Dermis blood vessel endothelial cell (primary cell): ENCODE data around the gene ZC3H18. TPM values are rescaled to one million over a fixed set of nuclear protein-coding genes. Genes with fewer than 3 reads are reported as not detected.

Experiments used
- DNase-seq: peaks from one replicate; pipeline ENCODE4 v3.0.0; 2010
- total RNA-seq: library from RNA; depleted of rRNA; stranded (reverse); fragments of >200 nt; gene quantifications from 2 replicates; pipeline ENCODE4 v1.2.3, GENCODE V29; 2014

The ZC3H18 gene
- total RNA-seq, result 15.3 and 17.3 TPM in 2 replicates

DNA sequence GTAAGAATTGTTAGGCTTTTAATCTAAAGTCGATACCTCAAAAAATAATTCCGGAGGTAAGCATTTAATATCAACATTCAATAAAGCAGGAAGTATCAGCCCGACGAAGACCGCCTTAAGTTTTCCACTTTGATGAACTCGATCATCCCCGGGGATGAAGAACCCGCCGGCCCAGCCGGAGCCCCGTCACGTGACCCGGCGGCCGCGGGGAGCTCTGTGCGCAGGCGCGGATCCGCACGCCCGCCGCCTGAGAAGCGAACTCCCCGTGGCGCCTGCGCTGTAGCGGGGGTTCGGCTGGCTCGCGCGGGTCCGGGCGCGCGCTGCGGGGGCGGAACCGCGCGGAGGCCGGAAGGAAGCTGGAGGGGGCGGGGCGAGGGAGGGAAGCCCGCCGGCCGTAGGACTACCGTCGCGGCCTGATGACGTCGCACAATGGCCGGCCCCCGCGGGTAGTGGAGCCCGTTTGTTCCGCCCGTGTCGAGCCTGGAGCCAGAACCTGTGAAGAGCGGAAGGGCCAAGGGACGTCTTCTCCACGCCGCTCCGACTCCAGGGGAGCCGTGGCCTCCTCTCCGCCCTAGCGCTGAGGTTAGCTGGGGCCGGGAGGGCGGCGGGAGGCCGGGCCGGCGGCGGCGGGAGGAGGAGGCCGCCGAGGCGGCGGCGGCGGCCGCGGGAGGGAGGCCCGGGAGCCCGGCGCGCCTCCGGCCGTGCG is at the start of gene ZC3H18:
TSS of gene ZC3H18 (plus strand) at position 419 of the 706 bp plus-strand sequence. CDS start 6,721 bp downstream, outside the sequence.
- peak; percentile 98 for DNase-seq

DNA sequence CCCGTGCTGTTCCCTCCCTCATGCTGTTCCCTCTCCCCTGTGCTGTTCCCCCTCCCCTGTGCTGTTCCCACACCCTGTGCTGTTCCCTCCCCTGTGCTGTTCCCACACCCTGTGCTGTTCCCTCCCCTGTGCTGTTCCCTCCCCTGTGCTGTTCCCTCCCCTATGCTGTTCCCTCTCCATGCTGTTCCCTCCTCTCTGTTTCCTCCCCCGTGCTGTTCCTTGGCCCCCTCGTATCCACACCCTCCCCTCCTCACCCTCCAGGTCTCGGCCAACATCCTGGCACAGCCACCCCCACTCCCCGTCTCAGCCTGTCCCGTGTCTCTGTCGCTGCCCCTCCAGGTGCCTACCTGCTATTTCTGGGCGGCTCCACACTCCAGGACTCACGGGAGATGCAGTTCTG is 48.5 kb upstream of the ZC3H18 start:
- no peak for DNase-seq

DNA sequence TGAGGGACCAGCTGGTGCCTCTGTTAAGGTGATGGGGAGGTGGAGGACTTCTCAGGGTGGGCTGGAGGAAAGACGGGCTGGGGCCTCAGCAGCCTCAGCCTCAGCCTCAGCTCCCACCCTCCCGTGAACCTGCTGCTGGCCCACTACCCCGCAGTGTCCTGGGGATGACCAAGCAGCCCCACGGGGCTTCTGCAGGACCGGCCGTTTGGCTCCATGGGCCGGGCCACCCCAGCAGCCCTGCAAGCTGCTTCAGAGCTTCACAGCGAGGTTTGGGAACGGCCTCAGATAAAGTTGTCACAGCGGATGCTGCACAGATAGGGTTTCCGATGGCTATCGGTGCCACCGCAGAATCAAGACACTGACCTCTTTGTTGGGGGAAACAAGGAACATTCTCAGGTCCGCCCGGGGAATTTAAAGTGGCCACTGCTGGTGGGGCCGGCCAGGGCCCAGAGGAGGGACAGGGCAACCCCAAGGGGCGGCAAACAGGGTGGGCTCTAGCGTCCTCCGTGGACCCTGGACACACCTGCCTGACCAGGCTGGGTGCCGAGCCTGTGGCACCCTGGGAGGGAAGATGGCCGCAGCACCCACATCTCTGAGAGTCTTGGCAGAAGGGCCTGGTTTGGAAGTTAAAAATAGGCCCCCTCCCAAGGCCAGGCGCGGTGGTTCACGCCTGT is 47.8 kb upstream of the ZC3H18 start:
- no peak for DNase-seq

DNA sequence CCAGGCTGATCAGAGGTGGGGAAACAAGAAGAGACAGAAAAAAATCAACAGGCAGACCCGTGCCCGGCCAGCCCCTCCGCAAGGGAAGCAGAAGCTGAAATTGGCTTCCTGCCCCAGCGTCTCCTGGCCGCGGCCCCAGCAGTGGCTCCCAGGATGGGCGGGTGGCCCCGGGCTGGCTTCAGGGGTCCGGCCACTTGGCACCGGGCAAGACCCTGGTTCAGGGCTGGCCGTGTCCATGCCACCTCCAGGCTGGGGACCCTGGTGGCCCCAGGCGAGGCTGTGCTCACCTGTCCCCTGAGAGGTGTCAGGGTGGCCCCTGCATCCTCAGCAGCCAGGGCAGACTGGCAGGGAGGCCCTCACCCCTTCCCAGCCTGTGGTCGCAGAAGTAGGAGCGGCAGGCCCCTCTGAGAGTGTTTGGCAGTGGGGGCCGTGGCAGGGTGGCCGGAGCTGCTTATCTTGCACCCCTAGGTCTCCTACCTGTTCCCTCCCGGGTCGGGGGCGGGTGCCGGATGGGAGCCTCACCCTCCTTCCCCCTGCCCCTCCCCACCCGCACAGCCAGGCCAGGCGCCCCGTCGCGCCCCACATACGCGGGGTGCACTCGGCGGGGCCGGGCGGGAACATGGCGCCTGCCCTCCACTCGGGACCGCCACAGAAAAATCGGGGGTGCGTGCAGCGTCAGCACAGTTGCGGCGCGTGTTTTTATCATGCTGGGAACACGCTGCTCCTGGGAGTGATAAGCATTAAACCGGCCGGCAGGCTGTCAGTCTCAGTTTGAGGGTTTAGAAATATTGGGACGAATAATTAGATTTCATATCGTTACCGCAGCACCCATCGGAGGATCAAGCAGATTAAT is 46.7 kb upstream of the ZC3H18 start:
- no peak for DNase-seq

DNA sequence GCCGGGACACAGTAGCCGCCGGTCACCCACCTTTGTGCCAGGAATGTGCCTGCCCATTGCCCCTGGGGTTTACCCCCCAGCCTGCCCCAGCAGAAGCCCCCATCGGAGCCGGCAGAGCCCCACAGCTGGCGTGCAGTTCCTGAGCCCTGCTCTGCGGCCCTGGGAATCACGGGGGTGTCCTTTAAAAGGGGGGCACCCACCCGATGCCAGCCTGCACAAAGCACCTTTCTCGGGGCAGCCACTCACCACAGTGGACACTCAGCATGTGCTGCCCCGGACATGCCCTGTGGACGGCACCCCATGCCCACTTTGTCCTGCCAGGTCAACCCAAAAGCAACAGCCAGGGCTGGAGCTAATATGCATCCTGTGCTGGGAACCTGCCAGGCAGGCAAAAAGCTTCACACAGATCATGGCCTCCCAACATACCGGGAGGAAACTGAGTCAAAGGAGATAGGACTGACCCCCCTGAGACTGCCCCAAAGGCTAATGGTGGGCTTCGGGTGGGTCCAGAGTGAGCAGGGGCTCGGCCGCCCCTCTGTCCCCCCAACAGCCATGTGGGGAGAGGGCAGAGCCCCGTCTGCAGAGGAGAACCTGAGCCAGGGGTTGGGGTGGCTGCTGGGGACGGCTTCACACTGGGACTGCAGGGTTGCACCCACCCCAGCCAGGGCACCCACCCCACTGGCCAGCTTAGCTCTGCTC is 45.8 kb upstream of the ZC3H18 start:
- no peak for DNase-seq

DNA sequence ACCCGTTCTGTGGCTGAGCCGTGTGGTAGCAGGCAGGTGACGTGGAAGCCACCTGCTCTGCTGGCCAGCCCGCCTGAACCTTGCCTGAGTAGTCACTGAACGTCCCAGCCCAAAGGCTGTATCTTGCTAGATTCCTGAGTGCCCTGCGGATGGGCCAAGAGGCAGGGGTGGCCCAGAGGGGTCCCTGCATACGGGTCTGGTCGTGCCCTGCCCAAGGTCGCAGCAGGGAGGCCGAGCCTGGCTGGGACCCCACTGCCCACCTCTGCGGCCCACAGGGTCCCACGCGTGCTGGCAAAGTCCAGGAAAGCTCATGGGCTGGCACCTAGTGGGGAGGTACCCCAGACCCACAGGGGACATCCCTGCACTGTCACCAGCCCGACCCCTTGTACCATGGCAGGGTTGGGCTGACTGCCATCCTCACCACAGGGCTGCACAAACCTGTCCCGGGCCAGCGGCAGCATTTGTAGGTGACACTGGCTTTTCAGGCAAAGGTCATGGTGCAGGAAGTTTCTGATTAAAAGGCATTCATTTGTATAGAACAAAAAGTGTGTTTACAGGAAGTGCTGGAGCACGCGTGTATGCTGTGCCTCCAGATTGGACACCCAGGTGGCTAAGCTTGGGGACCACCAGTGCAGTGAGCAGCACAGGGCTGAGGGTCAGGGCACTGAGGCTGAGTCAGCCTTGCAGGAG is 45.1 kb upstream of the ZC3H18 start:
- peak; percentile 51 for DNase-seq

DNA sequence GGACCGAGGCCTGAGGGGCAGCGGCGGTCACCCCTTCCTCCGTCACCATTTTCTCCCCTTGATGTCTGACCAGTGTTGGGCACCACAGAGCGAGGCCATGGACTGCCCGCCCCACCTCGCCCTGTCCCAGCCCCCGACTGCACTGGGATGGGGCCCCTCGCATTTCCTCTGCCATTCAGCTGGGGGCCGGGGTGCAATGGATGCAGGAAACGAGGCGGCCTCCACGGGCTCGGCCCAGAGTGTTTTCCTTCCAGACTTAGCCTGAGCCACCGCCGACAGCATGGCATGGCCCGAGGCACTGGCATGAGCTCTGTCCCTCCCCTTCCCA is 44.6 kb upstream of the ZC3H18 start:
- DNase-seq, result no peak

DNA sequence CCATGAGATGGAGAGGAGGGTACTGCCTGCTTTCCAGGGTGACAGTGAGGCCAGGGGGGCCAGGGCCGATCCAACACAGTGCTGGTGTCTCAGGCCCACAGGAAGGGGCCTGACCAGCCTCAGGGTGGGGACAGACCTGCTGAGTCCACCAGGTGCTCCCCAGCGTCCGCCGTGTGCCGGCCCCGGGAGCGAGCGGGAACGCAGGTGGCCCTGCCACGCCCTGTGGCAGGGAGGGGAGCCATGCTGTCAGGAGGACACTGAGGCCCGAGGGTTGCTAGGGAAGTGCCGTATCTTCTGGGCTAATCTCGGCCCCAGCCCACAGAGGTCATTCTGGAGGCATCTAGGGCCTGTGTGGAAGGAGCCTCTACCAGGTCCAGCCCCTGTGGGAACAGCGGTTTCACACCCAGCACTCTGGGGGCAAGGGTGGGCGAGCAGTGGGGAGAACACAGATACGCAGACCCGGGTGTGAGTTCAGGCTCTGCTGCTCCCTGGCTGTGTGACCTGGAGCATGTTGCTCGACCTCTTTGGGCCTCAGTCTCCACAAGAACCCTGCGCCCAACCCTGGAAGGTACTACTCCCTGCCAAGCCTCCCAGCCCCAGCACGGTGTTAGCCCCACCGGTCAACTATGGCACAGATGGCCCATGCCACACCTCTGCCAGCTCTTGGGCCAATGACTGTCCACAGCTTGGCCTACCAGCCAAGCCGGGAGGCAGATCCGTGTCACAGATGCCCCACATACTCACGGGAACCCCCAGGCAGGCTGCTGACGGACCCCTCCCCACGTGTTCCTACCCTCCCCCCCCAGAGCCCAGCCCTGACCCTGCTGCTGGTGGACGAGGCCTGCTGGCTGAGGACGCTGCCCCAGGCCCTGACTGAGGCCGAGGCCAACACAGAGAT is 43.9 kb upstream of the ZC3H18 start:
- no peak for DNase-seq

DNA sequence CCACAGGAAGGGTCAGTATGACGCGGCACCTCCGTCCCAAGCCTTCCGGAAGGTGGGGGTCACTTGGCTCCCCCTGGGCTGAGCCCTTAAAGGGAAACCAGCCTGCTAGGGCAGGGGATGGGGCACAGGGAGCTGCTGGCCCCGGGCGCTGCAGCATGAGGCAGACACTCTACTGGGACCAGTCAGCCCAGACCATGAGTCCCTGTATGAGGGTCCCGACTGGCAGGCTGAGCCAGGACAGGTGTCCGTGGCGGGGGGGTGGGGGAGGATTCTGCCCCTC is 43.4 kb upstream of the ZC3H18 start:
- peak; percentile 61 for DNase-seq

DNA sequence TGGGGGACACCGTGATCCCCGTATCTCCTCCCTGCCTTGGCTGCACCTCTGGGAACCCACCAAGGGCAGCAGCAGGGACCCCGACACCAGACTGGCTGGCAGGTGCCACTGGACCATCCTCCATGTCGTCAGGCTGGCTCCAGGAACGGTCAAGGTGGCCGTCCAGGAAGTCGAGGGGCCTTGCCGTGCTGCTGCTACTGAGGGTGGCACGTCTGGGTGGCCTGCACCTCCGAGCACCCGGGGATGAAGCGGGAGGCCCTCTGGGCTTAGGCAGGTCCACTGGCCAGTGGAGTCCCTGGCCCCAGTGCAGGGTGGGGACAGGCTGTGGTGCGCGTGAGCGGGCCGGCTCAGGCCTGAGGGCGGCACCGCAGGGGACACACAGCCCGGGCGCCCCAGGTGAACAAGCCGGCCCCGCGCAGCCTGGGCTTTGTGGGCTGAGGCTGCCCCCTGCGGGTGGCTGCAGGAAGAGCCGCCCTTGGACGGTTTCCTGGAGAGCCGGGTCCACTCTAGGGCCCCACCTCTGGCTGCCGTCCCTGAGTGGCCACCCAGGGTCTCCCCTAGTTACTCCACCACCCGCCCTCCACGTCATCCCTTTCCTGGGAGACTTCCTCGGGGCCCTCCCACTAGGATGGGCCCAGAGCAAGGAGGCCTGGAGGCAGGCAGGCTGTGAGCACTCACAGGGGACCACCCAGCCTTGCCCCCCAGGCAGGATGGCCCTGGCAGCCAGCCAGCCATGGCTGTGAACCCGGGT is 42.8 kb upstream of the ZC3H18 start:
- DNase-seq, result peak; percentile 78

DNA sequence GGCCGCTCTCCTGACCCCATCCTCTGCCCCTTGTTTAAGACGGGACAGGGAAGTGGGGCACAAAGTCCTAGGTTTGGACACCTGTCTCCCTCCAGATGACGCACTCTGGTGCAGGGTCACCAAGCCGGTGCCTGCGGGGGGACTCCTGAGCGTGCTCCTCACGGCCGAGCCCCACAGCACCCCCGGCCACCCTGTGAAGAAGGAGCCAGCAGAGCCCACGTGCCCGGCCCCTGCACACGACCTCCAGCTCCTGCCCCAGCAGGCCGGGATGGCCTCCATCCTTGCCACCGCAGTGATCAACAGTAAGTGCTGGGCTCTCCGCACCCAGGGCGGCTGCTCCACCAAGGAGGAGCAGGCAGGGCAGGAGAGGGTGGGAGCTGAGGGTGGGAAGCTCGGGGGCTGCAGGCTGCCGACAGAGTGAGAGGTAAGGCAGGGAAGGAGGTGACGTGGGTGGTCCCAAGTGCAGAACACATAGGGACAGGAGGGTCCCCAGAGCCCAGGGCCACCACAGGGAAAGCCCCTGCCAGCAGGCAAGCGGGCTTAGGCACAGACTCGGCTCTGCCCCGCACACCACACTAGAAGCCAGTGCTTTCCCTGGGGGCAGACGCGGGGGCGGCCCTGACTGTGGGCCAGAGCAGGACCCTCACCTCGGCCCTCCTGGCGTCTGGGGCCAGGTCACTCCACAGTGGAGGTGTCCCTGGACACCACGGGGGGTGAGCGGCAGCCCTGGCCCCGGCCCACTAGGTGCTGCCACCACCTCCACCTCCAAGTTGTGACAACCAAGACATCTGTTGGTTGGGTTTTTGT is 42.1 kb upstream of the ZC3H18 start:
- DNase-seq, result no peak

DNA sequence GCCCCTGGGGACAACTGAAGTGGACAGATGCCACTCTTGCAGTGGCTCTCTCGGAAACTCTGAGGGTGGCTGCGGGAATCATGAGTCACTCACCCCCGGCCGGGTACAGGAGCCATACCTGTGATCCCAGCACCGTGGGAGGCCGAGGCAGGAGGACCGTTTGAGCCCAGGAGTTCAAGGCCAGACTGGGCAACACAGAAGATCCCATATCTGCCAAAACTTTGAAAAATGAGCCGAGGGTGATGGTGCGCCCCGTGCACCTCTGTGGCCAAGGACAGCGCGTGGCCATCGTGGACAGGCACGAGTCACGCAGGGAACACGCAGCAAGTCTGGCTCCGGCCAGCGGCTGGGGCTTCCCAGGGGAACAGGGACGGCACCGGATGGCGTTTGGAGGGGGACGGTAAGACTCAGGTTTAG is 41.3 kb upstream of the ZC3H18 start:
- DNase-seq, result no peak

DNA sequence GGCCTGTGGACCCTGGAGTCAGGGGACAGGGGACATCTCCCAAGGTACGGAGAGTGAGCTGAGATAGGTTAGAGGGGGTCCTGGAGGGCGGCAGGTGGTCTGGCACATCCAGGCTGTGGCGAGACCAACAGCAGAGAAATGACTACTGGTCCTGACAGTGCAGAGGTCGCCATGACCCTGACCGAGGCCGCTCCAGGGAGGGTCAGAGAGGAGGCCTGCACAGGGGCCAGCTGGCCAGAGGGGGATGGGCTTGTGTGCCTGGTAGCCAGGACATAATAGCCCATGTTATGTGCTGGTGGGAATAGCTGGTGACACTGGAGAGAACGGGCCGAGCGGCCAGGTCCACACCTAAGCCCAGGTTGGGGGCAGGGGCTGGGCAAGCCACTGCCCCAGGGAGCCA is 40.6 kb upstream of the ZC3H18 start:
- DNase-seq, result no peak

DNA sequence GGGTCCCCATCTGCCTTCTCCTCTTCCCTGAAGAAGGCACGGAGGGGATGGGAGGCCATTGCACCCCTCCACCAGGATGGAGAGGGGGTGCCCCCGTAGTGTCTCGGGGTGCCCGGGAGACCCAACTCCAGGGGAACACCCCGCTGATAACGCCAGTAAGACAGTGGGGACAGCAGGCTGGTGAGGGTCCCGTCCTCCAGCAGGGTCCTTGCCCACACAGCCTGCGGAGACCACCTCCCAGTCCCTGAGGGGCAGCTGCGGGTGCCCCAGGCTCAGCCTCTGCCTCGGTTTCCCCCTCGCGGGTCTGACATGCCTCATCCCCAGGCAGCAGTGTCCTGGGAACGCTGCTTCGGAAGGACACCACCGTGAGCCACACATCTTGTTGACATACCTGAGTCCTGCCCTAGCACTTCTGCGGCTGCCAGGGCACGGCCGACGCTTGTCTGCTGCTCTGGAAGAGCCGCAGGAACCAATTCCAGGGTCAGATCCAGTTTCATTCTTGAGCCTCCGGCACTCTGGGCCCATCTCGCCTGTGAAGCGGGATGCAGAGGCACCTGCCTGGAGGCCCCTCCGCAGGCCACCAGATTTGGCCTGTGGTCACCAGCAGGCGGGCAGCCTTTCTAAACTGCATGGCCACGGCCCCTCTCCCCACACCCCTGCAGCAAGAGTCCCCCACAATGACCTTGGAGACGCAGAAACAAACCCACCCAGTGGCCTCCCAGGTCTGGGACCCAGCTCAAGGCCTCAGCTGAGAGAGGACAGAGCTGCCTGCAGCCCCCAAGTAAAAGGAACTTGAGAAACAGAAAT is 39.9 kb upstream of the ZC3H18 start:
- no peak for DNase-seq

DNA sequence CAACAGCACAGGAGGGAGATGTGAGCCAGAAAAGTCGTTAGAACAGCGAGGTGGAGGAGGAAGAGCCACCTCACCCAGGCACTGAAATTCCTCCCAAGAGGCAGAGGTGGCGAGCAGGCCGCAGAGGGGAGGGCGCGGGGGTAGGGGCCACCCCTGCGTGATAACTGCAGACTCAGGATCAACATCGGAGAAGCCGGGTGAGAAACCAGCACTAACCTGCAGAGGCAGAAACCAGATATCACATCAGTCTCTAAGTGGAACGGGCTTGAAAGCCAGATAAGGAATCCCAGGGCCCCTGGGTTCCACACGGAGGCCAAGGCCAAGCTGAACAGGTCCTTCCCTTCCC is 39.4 kb upstream of the ZC3H18 start:
- DNase-seq, result no peak

DNA sequence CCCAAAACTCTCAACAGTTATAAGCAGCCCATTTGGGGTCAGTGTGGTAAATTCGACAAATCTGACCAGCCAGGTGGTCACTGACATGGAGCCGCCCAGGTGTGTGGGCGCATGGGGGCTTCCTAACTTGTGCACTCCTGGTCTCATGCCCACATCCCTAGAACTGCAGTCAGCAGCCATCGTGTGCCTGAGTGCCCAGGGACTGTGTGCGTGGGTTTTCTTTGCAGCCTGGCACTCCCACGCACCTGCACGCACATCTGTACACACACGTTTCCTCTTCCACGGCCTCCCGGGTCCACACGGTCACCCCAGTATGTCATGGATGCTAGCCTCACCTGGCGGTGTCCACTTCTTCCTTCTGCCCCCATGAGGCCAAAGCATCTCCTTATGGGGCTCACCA is 38.9 kb upstream of the ZC3H18 start:
- no peak for DNase-seq

DNA sequence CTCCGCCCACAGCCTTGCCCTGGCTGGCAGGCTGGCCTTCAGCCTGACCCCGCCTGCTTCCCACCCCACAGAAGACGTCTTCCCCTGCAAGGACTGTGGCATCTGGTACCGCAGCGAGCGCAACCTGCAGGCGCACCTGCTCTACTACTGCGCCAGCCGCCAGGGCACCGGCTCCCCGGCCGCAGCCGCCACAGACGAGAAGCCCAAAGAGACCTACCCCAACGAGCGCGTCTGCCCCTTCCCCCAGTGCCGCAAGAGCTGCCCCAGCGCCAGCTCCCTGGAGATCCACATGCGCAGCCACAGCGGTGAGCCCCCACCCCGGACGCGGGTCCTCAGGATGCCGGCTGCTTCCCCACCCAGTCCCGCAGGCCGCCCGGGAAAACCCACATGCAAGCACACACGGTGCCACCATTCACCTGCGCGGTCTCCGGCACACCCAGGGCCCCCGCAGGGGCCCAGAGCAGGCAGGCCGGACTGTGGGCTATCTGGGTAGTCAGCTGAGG is 38.2 kb upstream of the ZC3H18 start:
- DNase-seq, result no peak

DNA sequence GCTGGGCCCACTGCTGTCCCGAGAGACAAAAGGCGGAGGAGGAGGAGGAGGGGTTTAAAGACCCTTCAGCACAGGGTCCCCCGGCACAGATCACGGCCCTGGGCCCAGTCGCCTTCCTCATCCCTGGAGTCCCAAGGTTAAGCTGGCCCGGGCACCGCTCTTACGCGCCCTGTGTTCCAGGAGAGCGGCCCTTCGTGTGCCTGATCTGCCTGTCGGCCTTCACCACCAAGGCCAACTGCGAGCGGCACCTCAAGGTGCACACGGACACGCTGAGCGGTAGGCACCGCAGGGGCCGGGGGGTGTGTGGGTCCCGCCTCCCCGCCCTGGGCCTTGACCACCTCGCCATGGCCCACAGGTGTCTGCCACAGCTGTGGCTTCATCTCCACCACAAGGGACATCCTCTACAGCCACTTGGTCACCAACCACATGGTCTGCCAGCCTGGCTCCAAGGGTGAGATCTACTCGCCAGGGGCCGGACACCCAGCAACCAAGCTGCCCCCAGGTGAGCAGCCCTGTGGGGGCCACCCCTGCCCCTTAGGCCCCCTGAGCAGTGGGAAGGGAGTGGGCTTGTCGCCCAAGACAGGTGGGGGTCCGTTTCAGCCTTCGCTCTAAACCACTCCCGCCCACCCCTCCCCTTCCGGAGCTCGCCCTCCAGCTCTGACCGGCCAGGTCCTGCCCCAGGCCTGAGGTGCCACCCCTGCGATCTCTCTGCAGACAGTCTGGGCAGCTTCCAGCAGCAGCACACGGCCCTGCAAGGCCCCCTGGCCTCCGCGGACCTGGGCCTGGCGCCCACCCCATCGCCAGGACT is 37.6 kb upstream of the ZC3H18 start:
- DNase-seq, result no peak
